ENCODE measurements around the gene PBX1. TPM values are rescaled to one million over a fixed set of nuclear protein-coding genes. Genes with fewer than 3 reads are reported as not detected.

The PBX1 gene
- total and polyA plus RNA-seq, 4 donors: 2.2 to 17.3 (median 5.1) TPM

DNA sequence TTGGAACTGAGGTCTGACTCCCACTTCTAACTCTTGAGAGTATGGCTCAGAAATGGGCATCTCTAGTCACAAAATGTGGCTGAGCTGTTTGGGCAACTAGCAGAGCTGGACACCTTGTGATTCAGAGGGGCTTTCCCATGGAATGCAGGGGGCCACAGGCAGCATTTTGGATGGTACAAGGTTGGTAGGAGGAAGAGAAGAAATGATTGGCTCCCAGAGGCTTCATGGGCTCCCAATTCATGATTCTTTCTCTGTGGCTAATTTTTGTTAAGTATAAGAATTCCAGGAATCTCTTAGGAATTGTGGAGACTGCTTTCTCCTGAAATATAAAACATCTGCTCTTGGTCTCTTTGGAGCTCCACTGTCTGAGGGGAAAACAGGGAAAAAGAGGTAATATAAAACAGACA is 49.7 kb downstream of the PBX1 start:
- H3K27me3 ChIP-seq (ENCODE audit: control insufficient read depth in 4 of 4, insufficient read depth in 4 of 4, low read length in 3 of 4): no peaks in the 10 kb centered on the region
- H3K27ac ChIP-seq (ENCODE audit: low read depth in 1 of 2, low read length in 2 of 2): no peak overlapping the region
- peaks cover 0 to 2% (median 0%) of the 10 kb centered on the region in 4 donors for H3K4me1 ChIP-seq (ENCODE audit: control insufficient read depth in 4 of 4, insufficient read depth in 4 of 4, low read length in 3 of 4)
- no peaks in the 10 kb centered on the region for H3K36me3 ChIP-seq (ENCODE audit: control insufficient read depth in 4 of 4, insufficient read depth in 3 of 4, low read depth in 1 of 4, low read length in 3 of 4)
- H3K9me3 ChIP-seq (ENCODE audit: control insufficient read depth in 4 of 4, low read length in 3 of 4): no peaks in the 10 kb centered on the region
- no peak for TF ChIP-seq RAD21 (IDR thresholded peaks at IDR 0.05)
- no peak for TF ChIP-seq NR2F2 (IDR thresholded peaks at IDR 0.05)
- TF ChIP-seq HNF4G (IDR thresholded peaks at IDR 0.05): no peak
- no peak for TF ChIP-seq FOXA2 (IDR thresholded peaks at IDR 0.05)
- TF ChIP-seq FOXA1 (IDR thresholded peaks at IDR 0.05): no peak
- TF ChIP-seq, protein P1, sequence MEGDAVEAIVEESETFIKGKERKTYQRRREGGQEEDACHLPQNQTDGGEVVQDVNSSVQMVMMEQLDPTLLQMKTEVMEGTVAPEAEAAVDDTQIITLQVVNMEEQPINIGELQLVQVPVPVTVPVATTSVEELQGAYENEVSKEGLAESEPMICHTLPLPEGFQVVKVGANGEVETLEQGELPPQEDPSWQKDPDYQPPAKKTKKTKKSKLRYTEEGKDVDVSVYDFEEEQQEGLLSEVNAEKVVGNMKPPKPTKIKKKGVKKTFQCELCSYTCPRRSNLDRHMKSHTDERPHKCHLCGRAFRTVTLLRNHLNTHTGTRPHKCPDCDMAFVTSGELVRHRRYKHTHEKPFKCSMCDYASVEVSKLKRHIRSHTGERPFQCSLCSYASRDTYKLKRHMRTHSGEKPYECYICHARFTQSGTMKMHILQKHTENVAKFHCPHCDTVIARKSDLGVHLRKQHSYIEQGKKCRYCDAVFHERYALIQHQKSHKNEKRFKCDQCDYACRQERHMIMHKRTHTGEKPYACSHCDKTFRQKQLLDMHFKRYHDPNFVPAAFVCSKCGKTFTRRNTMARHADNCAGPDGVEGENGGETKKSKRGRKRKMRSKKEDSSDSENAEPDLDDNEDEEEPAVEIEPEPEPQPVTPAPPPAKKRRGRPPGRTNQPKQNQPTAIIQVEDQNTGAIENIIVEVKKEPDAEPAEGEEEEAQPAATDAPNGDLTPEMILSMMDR (IDR thresholded peaks at IDR 0.05; ENCODE audit: low read depth, low read length, missing input control): no peak
- TF ChIP-seq, protein P2, sequence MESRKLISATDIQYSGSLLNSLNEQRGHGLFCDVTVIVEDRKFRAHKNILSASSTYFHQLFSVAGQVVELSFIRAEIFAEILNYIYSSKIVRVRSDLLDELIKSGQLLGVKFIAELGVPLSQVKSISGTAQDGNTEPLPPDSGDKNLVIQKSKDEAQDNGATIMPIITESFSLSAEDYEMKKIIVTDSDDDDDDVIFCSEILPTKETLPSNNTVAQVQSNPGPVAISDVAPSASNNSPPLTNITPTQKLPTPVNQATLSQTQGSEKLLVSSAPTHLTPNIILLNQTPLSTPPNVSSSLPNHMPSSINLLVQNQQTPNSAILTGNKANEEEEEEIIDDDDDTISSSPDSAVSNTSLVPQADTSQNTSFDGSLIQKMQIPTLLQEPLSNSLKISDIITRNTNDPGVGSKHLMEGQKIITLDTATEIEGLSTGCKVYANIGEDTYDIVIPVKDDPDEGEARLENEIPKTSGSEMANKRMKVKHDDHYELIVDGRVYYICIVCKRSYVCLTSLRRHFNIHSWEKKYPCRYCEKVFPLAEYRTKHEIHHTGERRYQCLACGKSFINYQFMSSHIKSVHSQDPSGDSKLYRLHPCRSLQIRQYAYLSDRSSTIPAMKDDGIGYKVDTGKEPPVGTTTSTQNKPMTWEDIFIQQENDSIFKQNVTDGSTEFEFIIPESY (IDR thresholded peaks at IDR 0.05): no peak
- no peak for TF ChIP-seq SP1 (IDR thresholded peaks at IDR 0.05)
- TF ChIP-seq, protein P3, sequence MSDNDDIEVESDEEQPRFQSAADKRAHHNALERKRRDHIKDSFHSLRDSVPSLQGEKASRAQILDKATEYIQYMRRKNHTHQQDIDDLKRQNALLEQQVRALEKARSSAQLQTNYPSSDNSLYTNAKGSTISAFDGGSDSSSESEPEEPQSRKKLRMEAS (IDR thresholded peaks at IDR 0.05): no peak
- no peak for TF ChIP-seq TAF1 (conservative IDR thresholded peaks at IDR 0.05)
- no peak for TF ChIP-seq JUND (IDR thresholded peaks at IDR 0.05)
- no peak for TF ChIP-seq YY1 (IDR thresholded peaks at IDR 0.05)
- no peak for TF ChIP-seq EGR1 (IDR thresholded peaks at IDR 0.05; ENCODE audit: low read depth in 2 of 2)
- TF ChIP-seq GABPA (IDR thresholded peaks at IDR 0.05 in 1 of 2, conservative IDR thresholded peaks at IDR 0.05 in 1 of 2): no peak
- no peak for TF ChIP-seq RXRA (IDR thresholded peaks at IDR 0.05)
- TF ChIP-seq, protein P4, sequence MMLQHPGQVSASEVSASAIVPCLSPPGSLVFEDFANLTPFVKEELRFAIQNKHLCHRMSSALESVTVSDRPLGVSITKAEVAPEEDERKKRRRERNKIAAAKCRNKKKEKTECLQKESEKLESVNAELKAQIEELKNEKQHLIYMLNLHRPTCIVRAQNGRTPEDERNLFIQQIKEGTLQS (IDR thresholded peaks at IDR 0.05): no peak
- TF ChIP-seq HNF4A (conservative IDR thresholded peaks at IDR 0.05): no peak
- TF ChIP-seq, protein P5, sequence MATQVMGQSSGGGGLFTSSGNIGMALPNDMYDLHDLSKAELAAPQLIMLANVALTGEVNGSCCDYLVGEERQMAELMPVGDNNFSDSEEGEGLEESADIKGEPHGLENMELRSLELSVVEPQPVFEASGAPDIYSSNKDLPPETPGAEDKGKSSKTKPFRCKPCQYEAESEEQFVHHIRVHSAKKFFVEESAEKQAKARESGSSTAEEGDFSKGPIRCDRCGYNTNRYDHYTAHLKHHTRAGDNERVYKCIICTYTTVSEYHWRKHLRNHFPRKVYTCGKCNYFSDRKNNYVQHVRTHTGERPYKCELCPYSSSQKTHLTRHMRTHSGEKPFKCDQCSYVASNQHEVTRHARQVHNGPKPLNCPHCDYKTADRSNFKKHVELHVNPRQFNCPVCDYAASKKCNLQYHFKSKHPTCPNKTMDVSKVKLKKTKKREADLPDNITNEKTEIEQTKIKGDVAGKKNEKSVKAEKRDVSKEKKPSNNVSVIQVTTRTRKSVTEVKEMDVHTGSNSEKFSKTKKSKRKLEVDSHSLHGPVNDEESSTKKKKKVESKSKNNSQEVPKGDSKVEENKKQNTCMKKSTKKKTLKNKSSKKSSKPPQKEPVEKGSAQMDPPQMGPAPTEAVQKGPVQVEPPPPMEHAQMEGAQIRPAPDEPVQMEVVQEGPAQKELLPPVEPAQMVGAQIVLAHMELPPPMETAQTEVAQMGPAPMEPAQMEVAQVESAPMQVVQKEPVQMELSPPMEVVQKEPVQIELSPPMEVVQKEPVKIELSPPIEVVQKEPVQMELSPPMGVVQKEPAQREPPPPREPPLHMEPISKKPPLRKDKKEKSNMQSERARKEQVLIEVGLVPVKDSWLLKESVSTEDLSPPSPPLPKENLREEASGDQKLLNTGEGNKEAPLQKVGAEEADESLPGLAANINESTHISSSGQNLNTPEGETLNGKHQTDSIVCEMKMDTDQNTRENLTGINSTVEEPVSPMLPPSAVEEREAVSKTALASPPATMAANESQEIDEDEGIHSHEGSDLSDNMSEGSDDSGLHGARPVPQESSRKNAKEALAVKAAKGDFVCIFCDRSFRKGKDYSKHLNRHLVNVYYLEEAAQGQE (IDR thresholded peaks at IDR 0.05): no peak
- no peak overlapping the region for H3K9ac ChIP-seq (ENCODE audit: low read depth in 1 of 2, low read length in 2 of 2)
- DNase-seq (ENCODE audit: low spot score): no peak
- H3K4me3 ChIP-seq (ENCODE audit: low read depth in 1 of 3, low read length in 3 of 3): no peak overlapping the region
